GM10248 (cell line): ENCODE data around the gene VPS9D1.

Experiments
- CTCF ChIA-PET: fragments of 300-600 bp; sonication (Branson Sonifier 250); formaldehyde crosslinking; extraction: SDS; loops from one replicate; lab custom pipeline; 2021; ENCODE audit warnings: antibody characterized with exemption; lab: Yijun Ruan, JAX
- POLR2A ChIA-PET: fragments of 350-650 bp; sonication (Branson Sonifier 250); formaldehyde crosslinking; extraction: SDS; loops from one replicate; lab custom pipeline; 2020; ENCODE audit warnings: antibody characterized with exemption; lab: Yijun Ruan, JAX
- DNase-seq: peaks from one replicate; pipeline ENCODE4 v3.0.0; 2012; ENCODE audit errors: extremely low spot score
- CTCF ChIP-seq: IDR thresholded peaks from 2 replicates; pipeline ENCODE4 v1.5.1; 2012; ENCODE audit warnings: mild to moderate bottlenecking, low read depth; ENCODE audit errors: extremely low read depth, missing control alignments, control extremely low read depth

VPS9D1 gene

GRCh38 chr16:89720813-89721545 lies at the start of gene VPS9D1, which contains the start of gene ZNF276:
TSS of gene VPS9D1 (minus strand) at chr16:89720898. CDS start at chr16:89720861, 37 bp downstream.
TSS of gene ZNF276 (plus strand) at chr16:89721537. CDS start at chr16:89721641, 104 bp downstream.
- peak; percentile 83 for DNase-seq
- ChIA-PET CTCF (interaction anchor here (1.6 to 2.0 kb wide), 2 partner anchors 15 to 20 kb away, joined by 8 read pairs; partner anchors contain the start of gene SPATA2L), POLR2A (no interaction called here)
- TF ChIP-seq CTCF = no peak

- POLR2A ChIA-PET = no interaction called here
- CTCF ChIA-PET = interaction anchor here (0.7 to 1.4 kb wide), 4 partner anchors 9 to 91 kb away, joined by 3 to 4 read pairs (median 4); no protein-coding TSS in a partner anchor
- TF ChIP-seq CTCF = no peak
- DNase-seq = no peak
Measured at GRCh38 chr16:89770367-89770766, 49.7 kb upstream of the VPS9D1 start.

GRCh38 chr16:89765292-89765830 lies 44.7 kb upstream of the VPS9D1 start:
- no peak for DNase-seq
- no peak for TF ChIP-seq CTCF
- ChIA-PET POLR2A (no interaction called here), CTCF (no interaction called here)

- no peak for TF ChIP-seq CTCF
- peak; percentile 86 for DNase-seq
- ChIA-PET CTCF (interaction anchor here (1.3 to 2.1 kb wide), 2 partner anchors 10 to 64 kb away, joined by 4 to 10 read pairs; no protein-coding TSS in a partner anchor), POLR2A (no interaction called here)
Measured at GRCh38 chr16:89764711-89765201, 44.1 kb upstream of the VPS9D1 start.

- POLR2A ChIA-PET = interaction anchor here (0.6 to 0.7 kb wide), 2 partner anchors 60 to 76 kb away, joined by 3 to 4 read pairs; partner anchors contain the start of gene SPATA2L
- DNase-seq = no peak
- TF ChIP-seq CTCF = no peak
- CTCF ChIA-PET = interaction anchor here (1.2 to 2.7 kb wide), 5 partner anchors 9 to 99 kb away, joined by 4 to 14 read pairs (median 11); no protein-coding TSS in a partner anchor
Measured at GRCh38 chr16:89761304-89761922, 40.7 kb upstream of the VPS9D1 start.

GRCh38 chr16:89759746-89760340 lies 39.1 kb upstream of the VPS9D1 start:
- CTCF ChIA-PET = interaction anchor here (1.0 kb wide), 1 partner anchor 9 kb away, joined by 4 read pairs; no protein-coding TSS in a partner anchor
- TF ChIP-seq CTCF = no peak
- POLR2A ChIA-PET = no interaction called here
- DNase-seq = no peak
